Osteoblast (primary cell): ENCODE data around the gene CCDC85C. TPM values are rescaled to one million over a fixed set of nuclear protein-coding genes. Genes with fewer than 3 reads are reported as not detected.

Experiments
- DNase-seq: peaks from one replicate; pipeline ENCODE4 v3.0.0; 2011; ENCODE audit warnings: low spot score, mixed read lengths; ENCODE audit not compliant: insufficient read length; ENCODE audit errors: missing footprints
- H2AFZ ChIP-seq: 2 replicates; pipeline ENCODE4 v1.6.0; 2011; ENCODE audit warnings: mild to moderate bottlenecking, low read length
- H3K27ac ChIP-seq: 2 replicates; pipeline ENCODE4 v1.5.1; 2011; ENCODE audit warnings: mild to moderate bottlenecking, low read depth, low read length, moderate library complexity
- H3K27me3 ChIP-seq: 2 replicates; pipeline ENCODE4 v1.6.0; 2012; ENCODE audit warnings: mild to moderate bottlenecking, control low read depth, inconsistent platforms, low read length, moderate library complexity; ENCODE audit not compliant: insufficient read depth
- H3K36me3 ChIP-seq: 2 replicates; pipeline ENCODE4 v1.5.1; 2011; ENCODE audit warnings: mild to moderate bottlenecking, low read length, control low read depth, moderate library complexity; ENCODE audit not compliant: insufficient read depth
- H3K4me1 ChIP-seq: 2 replicates; pipeline ENCODE4 v1.5.1; 2011; ENCODE audit warnings: mild to moderate bottlenecking, low read length, control low read depth, moderate library complexity; ENCODE audit not compliant: insufficient read depth
- H3K4me2 ChIP-seq: 2 replicates; pipeline ENCODE4 v1.6.0; 2011; ENCODE audit warnings: mild to moderate bottlenecking, low read length; ENCODE audit not compliant: insufficient read depth
- H3K4me3 ChIP-seq: fragments of 200-600 bp; sonication (generic); 3 replicates; pipeline ENCODE4 v1.5.1; 2012; ENCODE audit warnings: mild to moderate bottlenecking, low read length, inconsistent platforms; ENCODE audit not compliant: insufficient read depth
- H3K79me2 ChIP-seq: 2 replicates; pipeline ENCODE4 v1.6.0; 2012; ENCODE audit warnings: mild to moderate bottlenecking, low read length, control low read depth, inconsistent platforms; ENCODE audit not compliant: insufficient read depth
- H3K9me3 ChIP-seq: 2 replicates; pipeline ENCODE4 v1.5.1; 2011; ENCODE audit warnings: low read depth, low read length, control low read depth
- H4K20me1 ChIP-seq: 2 replicates; pipeline ENCODE4 v1.6.0; 2012; ENCODE audit warnings: mild to moderate bottlenecking, low read length, control low read depth; ENCODE audit not compliant: insufficient read depth
- total RNA-seq: library from RNA; depleted of rRNA; stranded (reverse); fragments of >200 nt; gene quantifications from 2 replicates; pipeline ENCODE4 v1.2.3, GENCODE V29; 2012
- TF ChIP-seq, protein P1 (sequence below): IDR thresholded peaks from 2 replicates; pipeline ENCODE4 v1.5.1; 2011; ENCODE audit warnings: mild to moderate bottlenecking, low read depth, low read length, moderate library complexity; ENCODE audit errors: extremely low read depth

The CCDC85C gene
- total RNA-seq, 1 donor, result 3.6 TPM

DNA sequence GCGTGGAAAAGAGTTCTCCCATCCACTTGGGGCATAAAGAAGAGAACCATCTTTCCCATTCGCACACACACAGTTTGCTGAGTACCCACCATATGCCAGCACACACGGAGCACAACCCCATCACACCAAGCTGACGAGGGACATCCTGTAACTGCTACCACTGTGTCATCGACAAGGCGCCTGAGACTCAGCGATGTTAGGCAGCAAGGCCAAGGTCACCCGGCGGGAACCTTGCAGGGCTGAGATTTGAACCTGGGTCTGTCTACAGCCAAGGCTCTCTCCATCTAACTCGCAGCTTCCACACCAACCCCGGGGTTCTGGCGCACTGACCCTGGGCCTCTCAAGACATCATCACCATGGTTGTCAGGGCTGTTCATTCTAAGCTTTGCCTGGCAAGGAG is 60.0 kb downstream of the CCDC85C start:
- H3K4me1 ChIP-seq, result no peaks in the 10 kb centered on the region
- H3K9me3 ChIP-seq, result no peaks in the 10 kb centered on the region
- H3K4me2 ChIP-seq, result no peak overlapping the region
- TF ChIP-seq, protein P1, sequence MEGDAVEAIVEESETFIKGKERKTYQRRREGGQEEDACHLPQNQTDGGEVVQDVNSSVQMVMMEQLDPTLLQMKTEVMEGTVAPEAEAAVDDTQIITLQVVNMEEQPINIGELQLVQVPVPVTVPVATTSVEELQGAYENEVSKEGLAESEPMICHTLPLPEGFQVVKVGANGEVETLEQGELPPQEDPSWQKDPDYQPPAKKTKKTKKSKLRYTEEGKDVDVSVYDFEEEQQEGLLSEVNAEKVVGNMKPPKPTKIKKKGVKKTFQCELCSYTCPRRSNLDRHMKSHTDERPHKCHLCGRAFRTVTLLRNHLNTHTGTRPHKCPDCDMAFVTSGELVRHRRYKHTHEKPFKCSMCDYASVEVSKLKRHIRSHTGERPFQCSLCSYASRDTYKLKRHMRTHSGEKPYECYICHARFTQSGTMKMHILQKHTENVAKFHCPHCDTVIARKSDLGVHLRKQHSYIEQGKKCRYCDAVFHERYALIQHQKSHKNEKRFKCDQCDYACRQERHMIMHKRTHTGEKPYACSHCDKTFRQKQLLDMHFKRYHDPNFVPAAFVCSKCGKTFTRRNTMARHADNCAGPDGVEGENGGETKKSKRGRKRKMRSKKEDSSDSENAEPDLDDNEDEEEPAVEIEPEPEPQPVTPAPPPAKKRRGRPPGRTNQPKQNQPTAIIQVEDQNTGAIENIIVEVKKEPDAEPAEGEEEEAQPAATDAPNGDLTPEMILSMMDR, result no peak
- DNase-seq, result no peak
- no peak overlapping the region for H2AFZ ChIP-seq
- peaks cover 29% of the 10 kb centered on the region for H4K20me1 ChIP-seq
- no peak overlapping the region for H3K27ac ChIP-seq
- no peaks in the 10 kb centered on the region for H3K36me3 ChIP-seq
- peaks cover 3% of the 10 kb centered on the region for H3K27me3 ChIP-seq
- H3K4me3 ChIP-seq, result no peak overlapping the region
- no peaks in the 10 kb centered on the region for H3K79me2 ChIP-seq

DNA sequence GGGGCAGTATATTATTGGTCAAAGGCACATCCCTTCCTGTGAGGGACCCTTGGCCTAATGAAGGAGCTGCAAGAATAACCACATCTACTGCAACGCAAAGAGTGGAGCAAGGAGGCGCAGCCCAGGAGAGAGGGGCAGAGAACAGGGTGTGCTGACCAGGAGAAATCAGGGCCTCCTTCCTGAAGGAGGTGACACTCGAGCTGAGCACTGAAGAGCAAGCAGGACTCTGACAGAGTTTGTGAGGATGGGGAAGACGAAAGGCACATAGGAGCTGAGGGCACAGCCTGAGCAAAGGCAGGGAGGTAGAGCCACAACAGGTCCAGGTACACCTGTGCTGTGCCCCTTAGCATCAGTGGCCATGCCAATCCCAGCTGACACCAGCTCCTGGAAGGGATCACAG is 60.6 kb downstream of the CCDC85C start:
- DNase-seq, result peak; percentile 34
- Histone ChIP-seq H3K4me1 (peaks cover 5% of the 10 kb centered on the region), H3K36me3 (no peaks in the 10 kb centered on the region), H3K4me3 (no peak overlapping the region), H3K9me3 (no peaks in the 10 kb centered on the region), H3K79me2 (peaks cover 2% of the 10 kb centered on the region), H3K27ac (no peak overlapping the region), H3K27me3 (peaks cover 3% of the 10 kb centered on the region), H2AFZ (no peak overlapping the region), H4K20me1 (peaks cover 25% of the 10 kb centered on the region), H3K4me2 (no peak overlapping the region)
- TF ChIP-seq, protein P1, result no peak

DNA sequence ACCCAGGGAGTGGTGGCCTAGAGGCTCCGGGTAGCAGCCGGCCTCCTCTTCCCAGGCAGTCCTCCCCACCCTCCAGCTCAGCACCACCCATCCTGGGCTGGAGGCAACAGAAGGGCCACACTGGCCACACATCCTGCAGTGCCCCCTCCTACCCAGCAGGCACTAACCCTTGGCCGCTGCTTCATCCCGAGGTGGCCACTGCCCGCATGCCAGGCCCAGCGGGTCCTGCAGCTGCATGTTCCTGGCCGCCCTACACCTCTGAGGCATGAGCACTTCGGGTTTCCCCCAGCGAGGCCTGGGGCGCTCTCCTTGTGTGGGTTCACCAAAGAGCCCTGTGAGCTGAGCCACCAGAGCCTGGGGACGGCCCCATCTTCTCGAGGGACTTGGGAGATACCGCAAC is 61.4 kb downstream of the CCDC85C start:
- no peak overlapping the region for H2AFZ ChIP-seq
- peaks cover 13% of the 10 kb centered on the region for H3K4me1 ChIP-seq
- H3K4me2 ChIP-seq, result no peak overlapping the region
- H3K4me3 ChIP-seq, result no peak overlapping the region
- H4K20me1 ChIP-seq, result peaks cover 22% of the 10 kb centered on the region
- H3K27me3 ChIP-seq, result peaks cover 3% of the 10 kb centered on the region
- TF ChIP-seq, protein P1, result no peak
- no peak overlapping the region for H3K27ac ChIP-seq
- H3K36me3 ChIP-seq, result no peaks in the 10 kb centered on the region
- H3K9me3 ChIP-seq, result no peaks in the 10 kb centered on the region
- peaks cover 2% of the 10 kb centered on the region for H3K79me2 ChIP-seq
- peak; percentile 37 for DNase-seq

DNA sequence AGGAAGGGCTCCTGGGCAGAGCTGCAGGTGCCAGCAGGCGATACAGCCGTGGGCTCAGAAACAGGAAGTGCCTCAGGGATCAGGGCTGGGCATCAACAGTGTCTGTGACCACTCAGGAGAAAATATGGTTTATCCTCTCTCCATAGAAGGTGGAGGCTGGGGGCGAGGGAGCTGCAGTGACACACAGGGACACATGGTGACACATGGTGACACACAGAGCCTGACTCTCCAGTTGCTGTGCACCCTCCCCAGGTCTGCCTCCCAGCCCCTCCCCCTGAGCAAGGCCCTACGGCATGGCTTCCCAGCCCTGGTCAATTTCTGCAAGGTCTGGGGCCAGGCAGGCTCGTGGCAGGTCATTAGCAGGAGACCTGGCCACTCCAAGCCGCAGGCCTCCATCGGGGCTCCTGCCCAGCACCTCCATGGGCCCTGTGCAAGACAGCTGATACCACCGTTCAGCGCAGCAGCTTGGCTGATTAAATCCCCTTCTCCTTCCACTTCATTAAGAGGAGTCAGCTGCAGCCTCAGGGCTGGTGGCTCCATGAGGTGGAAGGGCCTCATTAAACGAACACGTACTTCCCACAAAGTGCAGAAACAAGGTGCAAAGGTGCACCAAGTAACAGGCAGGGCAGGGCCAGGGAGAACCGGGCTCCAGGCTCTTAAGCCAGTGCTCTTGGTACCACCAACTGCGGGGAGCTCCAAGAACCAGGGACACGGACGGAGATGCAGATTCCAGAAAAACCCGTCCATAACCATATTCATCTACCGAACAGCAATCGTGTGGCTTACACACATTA is 62.1 kb downstream of the CCDC85C start:
- Histone ChIP-seq H3K27ac (no peak overlapping the region), H3K4me2 (no peak overlapping the region), H3K27me3 (peaks cover 2% of the 10 kb centered on the region), H4K20me1 (peaks cover 22% of the 10 kb centered on the region), H3K36me3 (no peaks in the 10 kb centered on the region), H3K79me2 (peaks cover 2% of the 10 kb centered on the region), H3K4me1 (peaks cover 20% of the 10 kb centered on the region), H3K9me3 (no peaks in the 10 kb centered on the region), H3K4me3 (no peak overlapping the region), H2AFZ (no peak overlapping the region)
- peak; percentile 84 for DNase-seq
- TF ChIP-seq, protein P1, result no peak
